Astrocyte of the spinal cord (primary cell): ENCODE measurements around the gene CRISPLD2.

Experiments used
- DNase-seq: peaks from one replicate; pipeline ENCODE4 v3.0.0; 2011; ENCODE audit warnings: low read depth, low spot score
- H3K4me3 ChIP-seq: 2 replicates; pipeline ENCODE4 v1.5.1; 2011; ENCODE audit warnings: low read depth, mild to moderate bottlenecking, low read length, moderate library complexity
- in situ Hi-C: cut with HindIII; loops from 2 replicates; pipeline ENCODE4 v1.10.0; 2017; ENCODE audit warnings: low sequenced_read_pairs
- TF ChIP-seq, protein P1 (sequence below): IDR thresholded peaks from 2 replicates; pipeline ENCODE4 v1.5.1; 2012; ENCODE audit warnings: low read depth, mild to moderate bottlenecking, low read length, inconsistent platforms

Gene CRISPLD2

GRCh38 chr16:84911486-84912216, 91.9 kb downstream of the CRISPLD2 start:
- no peak overlapping the region for H3K4me3 ChIP-seq
- TF ChIP-seq, protein P1, sequence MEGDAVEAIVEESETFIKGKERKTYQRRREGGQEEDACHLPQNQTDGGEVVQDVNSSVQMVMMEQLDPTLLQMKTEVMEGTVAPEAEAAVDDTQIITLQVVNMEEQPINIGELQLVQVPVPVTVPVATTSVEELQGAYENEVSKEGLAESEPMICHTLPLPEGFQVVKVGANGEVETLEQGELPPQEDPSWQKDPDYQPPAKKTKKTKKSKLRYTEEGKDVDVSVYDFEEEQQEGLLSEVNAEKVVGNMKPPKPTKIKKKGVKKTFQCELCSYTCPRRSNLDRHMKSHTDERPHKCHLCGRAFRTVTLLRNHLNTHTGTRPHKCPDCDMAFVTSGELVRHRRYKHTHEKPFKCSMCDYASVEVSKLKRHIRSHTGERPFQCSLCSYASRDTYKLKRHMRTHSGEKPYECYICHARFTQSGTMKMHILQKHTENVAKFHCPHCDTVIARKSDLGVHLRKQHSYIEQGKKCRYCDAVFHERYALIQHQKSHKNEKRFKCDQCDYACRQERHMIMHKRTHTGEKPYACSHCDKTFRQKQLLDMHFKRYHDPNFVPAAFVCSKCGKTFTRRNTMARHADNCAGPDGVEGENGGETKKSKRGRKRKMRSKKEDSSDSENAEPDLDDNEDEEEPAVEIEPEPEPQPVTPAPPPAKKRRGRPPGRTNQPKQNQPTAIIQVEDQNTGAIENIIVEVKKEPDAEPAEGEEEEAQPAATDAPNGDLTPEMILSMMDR, result no peak
- DNase-seq, result no peak
- in situ Hi-C loops, result no loop called here

- no peak overlapping the region for H3K4me3 ChIP-seq
- in situ Hi-C loops, result no loop called here
- TF ChIP-seq, protein P1, result no peak
- DNase-seq, result no peak
Observed at GRCh38 chr16:84913315-84913714, 93.5 kb downstream of the CRISPLD2 start.

GRCh38 chr16:84914273-84914672, 94.5 kb downstream of the CRISPLD2 start:
- TF ChIP-seq, protein P1, result no peak
- H3K4me3 ChIP-seq, result no peak overlapping the region
- no peak for DNase-seq
- in situ Hi-C loops, result no loop called here

GRCh38 chr16:84916178-84916577, 96.4 kb downstream of the CRISPLD2 start:
- no peak for DNase-seq
- TF ChIP-seq, protein P1, result no peak
- in situ Hi-C loops, result no loop called here
- H3K4me3 ChIP-seq, result no peak overlapping the region

DNA sequence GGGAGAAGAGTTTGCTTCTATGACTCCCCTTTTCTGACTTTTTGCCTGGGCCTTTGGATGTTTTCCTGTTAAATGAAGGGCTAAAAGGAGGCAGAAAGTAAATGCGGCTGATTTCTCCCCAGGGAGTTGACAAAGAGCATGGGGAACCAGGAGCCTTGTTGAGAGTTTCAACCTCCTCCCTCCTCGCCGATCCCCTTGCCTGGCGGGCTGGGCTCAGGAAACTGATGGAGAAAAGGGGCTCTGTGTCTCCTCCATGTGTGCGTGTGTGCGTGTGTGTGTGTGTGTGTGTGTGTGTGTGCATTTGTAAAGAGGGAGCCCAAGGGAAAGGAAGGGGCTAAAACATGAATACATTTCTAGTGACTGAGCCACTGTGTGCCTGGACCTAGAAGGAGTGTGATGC, 97.1 kb downstream of the CRISPLD2 start:
- in situ Hi-C loops, result no loop called here
- H3K4me3 ChIP-seq, result no peak overlapping the region
- TF ChIP-seq, protein P1, result no peak
- DNase-seq, result no peak

DNA sequence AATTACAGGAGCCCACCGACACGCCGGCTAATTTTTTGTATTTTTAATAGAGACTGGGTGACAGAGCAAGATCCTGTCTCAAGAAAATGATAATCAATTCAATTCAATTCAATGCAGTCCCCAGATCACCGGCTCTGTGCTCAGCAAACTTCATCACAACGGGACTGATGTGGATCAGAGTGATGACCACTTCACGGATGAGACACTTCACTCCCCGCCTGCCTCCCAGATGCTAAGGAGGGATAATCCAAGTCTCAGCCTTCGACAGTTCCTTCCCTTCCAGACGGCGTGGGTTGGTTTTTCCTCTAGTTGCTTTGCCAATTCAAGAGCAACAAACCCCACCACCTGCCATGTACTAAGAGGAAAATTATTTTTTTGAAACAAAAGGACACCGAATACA, 97.7 kb downstream of the CRISPLD2 start:
- TF ChIP-seq, protein P1, result no peak
- in situ Hi-C loops, result no loop called here
- DNase-seq, result no peak
- H3K4me3 ChIP-seq, result no peak overlapping the region
